ENCODE data around the gene ATG7.
A peak's percentile ranks its signal among the peaks of the same experiment; 100 is the strongest.

ATG7 gene

DNA sequence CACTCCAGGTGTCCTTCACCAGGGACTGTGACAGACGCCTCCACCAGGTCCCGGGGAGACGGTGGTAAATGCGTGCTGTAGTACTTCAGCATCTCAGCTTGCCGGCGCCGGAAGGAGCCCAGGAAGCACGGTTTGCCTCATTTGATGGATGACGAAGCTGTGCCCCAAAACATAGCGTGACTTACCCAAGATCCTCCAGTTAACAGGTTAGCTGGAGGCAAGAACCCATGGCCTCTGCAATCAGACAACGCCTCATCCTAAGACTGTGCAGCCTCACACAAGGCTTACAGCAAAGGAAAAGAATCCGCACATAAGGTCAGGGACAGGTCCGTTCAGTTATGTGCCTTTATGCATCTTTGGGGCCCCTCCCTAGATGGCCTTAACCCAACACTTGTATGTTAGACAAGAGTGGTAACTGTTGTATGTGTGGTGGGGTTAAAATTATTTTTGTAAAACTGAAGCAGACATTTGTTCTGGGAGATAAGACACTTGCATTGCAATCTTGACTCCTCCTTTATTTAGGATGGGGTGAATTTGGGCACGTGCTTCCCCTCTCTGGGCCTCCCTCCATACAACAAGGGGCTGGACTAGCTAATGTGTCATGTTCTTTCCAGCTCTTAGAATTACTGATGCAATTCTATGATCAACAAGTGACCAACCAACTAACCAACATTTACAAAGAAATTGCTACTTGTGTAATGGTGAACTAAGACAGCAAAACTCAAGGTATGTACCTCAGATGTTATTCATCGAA lies 332.1 kb downstream of the ATG7 start:
- 0 out of 2 replicates have a peak, but pooled peaks have one; percentile 27 for TF ChIP-seq ZEB2 (tag by site-specific recombination; IDR thresholded peaks at IDR 0.05)
- no peak for TF ChIP-seq REPIN1 (tag by site-specific recombination; IDR thresholded peaks at IDR 0.05; ENCODE audit: low read depth)
- TF ChIP-seq SCRT1 (tag by site-specific recombination; IDR thresholded peaks at IDR 0.05; ENCODE audit: borderline replicate concordance): peak; percentile 94
- peak; percentile 98 for TF ChIP-seq SCRT2 (tag by site-specific recombination; IDR thresholded peaks at IDR 0.05)
- no peak overlapping the region for H3K4me3 ChIP-seq (ENCODE audit: low read depth, low read length)
- CTCF ChIA-PET: no interaction called here
- H3K4me1 ChIP-seq (ENCODE audit: control insufficient read depth, insufficient read depth, low read length): no peaks in the 10 kb centered on the region; the same call in 1 of the 2 replicates
- no peaks in the 10 kb centered on the region for H3K9me3 ChIP-seq (ENCODE audit: control insufficient read depth, insufficient read depth, low read depth, low read length)
- peaks cover 0 to 3% of the 10 kb centered on the region in 2 experiments; a peak in 1 of 3 replicates for H3K36me3 ChIP-seq (ENCODE audit: control insufficient read depth in 2 of 2, insufficient read depth in 1 of 2, low read length in 2 of 2)
- POLR2A ChIA-PET: no interaction called here
- H3K27ac ChIP-seq (ENCODE audit: extremely low read depth, low read depth, low read length): no peak overlapping the region

DNA sequence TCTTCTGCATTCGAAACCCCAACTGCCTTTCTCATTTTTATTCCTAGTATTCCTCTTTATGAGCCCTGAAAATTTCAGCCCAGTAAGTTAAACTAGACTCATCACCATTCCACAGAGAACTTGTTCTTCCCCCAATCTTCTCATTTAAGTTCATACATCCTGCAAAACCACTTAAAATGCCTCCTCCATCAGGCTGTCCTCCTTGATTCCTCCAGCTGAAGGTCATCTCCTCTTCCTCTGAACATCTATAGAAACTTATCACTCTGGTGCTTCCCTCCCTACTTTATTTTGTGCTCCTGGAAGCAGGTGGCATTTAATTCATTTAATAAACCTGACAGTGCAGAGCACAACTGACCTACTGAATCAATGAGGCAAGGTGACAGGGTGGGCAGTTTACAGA lies 333.2 kb downstream of the ATG7 start:
- H3K4me3 ChIP-seq (ENCODE audit: low read depth, low read length): no peak overlapping the region
- no peaks in the 10 kb centered on the region for H3K9me3 ChIP-seq (ENCODE audit: control insufficient read depth, insufficient read depth, low read depth, low read length)
- POLR2A ChIA-PET: no interaction called here
- TF ChIP-seq ZBTB48 (tag by site-specific recombination; IDR thresholded peaks at IDR 0.05): no peak
- no peak for TF ChIP-seq ZNF530 (tag by site-specific recombination; IDR thresholded peaks at IDR 0.05; ENCODE audit: low read depth)
- TF ChIP-seq KLF7 (tag by site-specific recombination; IDR thresholded peaks at IDR 0.05; ENCODE audit: borderline replicate concordance): no peak
- TF ChIP-seq GLI4 (tag by site-specific recombination; IDR thresholded peaks at IDR 0.05): no peak
- CTCF ChIA-PET: no interaction called here
- H3K27ac ChIP-seq (ENCODE audit: extremely low read depth, low read depth, low read length): no peak overlapping the region
- peaks cover 6% of the 10 kb centered on the region for H3K4me1 ChIP-seq (ENCODE audit: control insufficient read depth, insufficient read depth, low read length)
- peaks cover 0 to 3% of the 10 kb centered on the region in 2 experiments; a peak in 1 of 3 replicates for H3K36me3 ChIP-seq (ENCODE audit: control insufficient read depth in 2 of 2, insufficient read depth in 1 of 2, low read length in 2 of 2)

DNA sequence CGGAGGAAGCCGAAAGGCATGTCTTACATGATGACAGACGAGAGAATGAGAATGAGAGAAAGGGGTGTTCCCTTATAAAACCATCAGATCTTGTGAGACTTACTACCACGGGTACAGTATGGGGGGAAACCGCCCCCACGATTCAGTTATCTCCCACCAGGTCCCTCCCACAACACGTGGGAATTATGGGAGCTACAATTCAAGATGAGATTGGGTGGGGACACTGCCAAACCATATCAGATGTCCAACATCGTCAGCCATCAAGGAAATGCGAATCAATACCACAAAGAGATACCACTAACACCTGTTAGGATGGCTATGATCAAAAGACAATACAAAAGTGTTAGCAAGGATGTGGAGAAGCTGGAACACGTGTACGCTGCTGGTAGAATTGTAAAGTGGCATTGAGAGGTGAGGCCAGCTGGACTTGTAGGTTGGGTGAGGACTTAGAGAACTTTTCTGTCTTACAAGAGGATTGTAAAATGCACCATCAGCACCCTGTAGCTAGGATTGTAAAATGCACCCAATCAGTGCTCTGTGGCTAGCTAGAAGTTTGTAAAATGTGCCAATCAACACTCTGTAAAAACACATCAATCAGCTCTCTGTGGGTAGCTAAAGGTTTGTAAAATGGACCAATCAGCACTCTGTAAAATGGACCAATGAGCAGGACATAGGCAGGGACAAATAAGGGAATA lies 334.0 kb downstream of the ATG7 start:
- Histone ChIP-seq H3K4me3 (ENCODE audit: low read depth, low read length) (no peak overlapping the region), H3K36me3 (ENCODE audit: control insufficient read depth in 2 of 2, insufficient read depth in 1 of 2, low read length in 2 of 2) (no peaks in the 10 kb centered on the region), H3K9me3 (ENCODE audit: control insufficient read depth, insufficient read depth, low read depth, low read length) (no peaks in the 10 kb centered on the region), H3K27ac (ENCODE audit: extremely low read depth, low read depth, low read length) (no peak overlapping the region), H3K4me1 (ENCODE audit: control insufficient read depth, insufficient read depth, low read length) (peaks cover 8% of the 10 kb centered on the region)
- CTCF ChIA-PET: interaction anchor here (0.5 kb wide), 1 partner anchor 14 kb away, joined by 3 read pairs; no protein-coding TSS in a partner anchor
- POLR2A ChIA-PET: interaction anchor here (1.1 kb wide), 1 partner anchor 9 kb away, joined by 3 read pairs; no protein-coding TSS in a partner anchor
- TF ChIP-seq, protein P1, sequence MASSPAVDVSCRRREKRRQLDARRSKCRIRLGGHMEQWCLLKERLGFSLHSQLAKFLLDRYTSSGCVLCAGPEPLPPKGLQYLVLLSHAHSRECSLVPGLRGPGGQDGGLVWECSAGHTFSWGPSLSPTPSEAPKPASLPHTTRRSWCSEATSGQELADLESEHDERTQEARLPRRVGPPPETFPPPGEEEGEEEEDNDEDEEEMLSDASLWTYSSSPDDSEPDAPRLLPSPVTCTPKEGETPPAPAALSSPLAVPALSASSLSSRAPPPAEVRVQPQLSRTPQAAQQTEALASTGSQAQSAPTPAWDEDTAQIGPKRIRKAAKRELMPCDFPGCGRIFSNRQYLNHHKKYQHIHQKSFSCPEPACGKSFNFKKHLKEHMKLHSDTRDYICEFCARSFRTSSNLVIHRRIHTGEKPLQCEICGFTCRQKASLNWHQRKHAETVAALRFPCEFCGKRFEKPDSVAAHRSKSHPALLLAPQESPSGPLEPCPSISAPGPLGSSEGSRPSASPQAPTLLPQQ (tag by site-specific recombination; IDR thresholded peaks at IDR 0.05): no peak
- TF ChIP-seq ZNF664 (tag by site-specific recombination; IDR thresholded peaks at IDR 0.05) (no peak), EGR2 (tag by site-specific recombination; IDR thresholded peaks at IDR 0.05; ENCODE audit: low read depth) (peak; percentile 53), ZFHX2 (tag by site-specific recombination; conservative IDR thresholded peaks at IDR 0.05) (peak; percentile 47), ZNF670 (tag by site-specific recombination; IDR thresholded peaks at IDR 0.05; ENCODE audit: low read depth) (no peak), ZNF830 (tag by site-specific recombination; IDR thresholded peaks at IDR 0.05; ENCODE audit: low read depth) (no peak), ZSCAN23 (tag by site-specific recombination; IDR thresholded peaks at IDR 0.05) (no peak), ZNF571 (tag by site-specific recombination; IDR thresholded peaks at IDR 0.05) (no peak), ZNF768 (tag by site-specific recombination; IDR thresholded peaks at IDR 0.05) (no peak), ZNF157 (tag by site-specific recombination; IDR thresholded peaks at IDR 0.05) (no peak), ZNF48 (tag by site-specific recombination; IDR thresholded peaks at IDR 0.05) (no peak), ZNF23 (tag by site-specific recombination; IDR thresholded peaks at IDR 0.05; ENCODE audit: borderline replicate concordance) (no peak)
- TF ChIP-seq, protein P2, sequence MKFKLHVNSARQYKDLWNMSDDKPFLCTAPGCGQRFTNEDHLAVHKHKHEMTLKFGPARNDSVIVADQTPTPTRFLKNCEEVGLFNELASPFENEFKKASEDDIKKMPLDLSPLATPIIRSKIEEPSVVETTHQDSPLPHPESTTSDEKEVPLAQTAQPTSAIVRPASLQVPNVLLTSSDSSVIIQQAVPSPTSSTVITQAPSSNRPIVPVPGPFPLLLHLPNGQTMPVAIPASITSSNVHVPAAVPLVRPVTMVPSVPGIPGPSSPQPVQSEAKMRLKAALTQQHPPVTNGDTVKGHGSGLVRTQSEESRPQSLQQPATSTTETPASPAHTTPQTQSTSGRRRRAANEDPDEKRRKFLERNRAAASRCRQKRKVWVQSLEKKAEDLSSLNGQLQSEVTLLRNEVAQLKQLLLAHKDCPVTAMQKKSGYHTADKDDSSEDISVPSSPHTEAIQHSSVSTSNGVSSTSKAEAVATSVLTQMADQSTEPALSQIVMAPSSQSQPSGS (tag by site-specific recombination; IDR thresholded peaks at IDR 0.05; ENCODE audit: low read depth): no peak
- TF ChIP-seq, protein P3, sequence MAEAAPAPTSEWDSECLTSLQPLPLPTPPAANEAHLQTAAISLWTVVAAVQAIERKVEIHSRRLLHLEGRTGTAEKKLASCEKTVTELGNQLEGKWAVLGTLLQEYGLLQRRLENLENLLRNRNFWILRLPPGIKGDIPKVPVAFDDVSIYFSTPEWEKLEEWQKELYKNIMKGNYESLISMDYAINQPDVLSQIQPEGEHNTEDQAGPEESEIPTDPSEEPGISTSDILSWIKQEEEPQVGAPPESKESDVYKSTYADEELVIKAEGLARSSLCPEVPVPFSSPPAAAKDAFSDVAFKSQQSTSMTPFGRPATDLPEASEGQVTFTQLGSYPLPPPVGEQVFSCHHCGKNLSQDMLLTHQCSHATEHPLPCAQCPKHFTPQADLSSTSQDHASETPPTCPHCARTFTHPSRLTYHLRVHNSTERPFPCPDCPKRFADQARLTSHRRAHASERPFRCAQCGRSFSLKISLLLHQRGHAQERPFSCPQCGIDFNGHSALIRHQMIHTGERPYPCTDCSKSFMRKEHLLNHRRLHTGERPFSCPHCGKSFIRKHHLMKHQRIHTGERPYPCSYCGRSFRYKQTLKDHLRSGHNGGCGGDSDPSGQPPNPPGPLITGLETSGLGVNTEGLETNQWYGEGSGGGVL (tag by site-specific recombination; IDR thresholded peaks at IDR 0.05): no peak
- TF ChIP-seq, protein P4, sequence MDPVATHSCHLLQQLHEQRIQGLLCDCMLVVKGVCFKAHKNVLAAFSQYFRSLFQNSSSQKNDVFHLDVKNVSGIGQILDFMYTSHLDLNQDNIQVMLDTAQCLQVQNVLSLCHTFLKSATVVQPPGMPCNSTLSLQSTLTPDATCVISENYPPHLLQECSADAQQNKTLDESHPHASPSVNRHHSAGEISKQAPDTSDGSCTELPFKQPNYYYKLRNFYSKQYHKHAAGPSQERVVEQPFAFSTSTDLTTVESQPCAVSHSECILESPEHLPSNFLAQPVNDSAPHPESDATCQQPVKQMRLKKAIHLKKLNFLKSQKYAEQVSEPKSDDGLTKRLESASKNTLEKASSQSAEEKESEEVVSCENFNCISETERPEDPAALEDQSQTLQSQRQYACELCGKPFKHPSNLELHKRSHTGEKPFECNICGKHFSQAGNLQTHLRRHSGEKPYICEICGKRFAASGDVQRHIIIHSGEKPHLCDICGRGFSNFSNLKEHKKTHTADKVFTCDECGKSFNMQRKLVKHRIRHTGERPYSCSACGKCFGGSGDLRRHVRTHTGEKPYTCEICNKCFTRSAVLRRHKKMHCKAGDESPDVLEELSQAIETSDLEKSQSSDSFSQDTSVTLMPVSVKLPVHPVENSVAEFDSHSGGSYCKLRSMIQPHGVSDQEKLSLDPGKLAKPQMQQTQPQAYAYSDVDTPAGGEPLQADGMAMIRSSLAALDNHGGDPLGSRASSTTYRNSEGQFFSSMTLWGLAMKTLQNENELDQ (tag by site-specific recombination; IDR thresholded peaks at IDR 0.05; ENCODE audit: low read depth): no peak
